Measurements from ENCODE around the gene STAG3. TPM values are rescaled to one million over a fixed set of nuclear protein-coding genes. Genes with fewer than 3 reads are reported as not detected.
"Not testable (repeated sequence)": the region's sequence is repeated elsewhere in the genome, so short reads cannot be mapped to it uniquely, and the experiment has no call there.

STAG3 gene
- total RNA-seq, 1 experiment from 2014 or later = 3.8 TPM

DNA sequence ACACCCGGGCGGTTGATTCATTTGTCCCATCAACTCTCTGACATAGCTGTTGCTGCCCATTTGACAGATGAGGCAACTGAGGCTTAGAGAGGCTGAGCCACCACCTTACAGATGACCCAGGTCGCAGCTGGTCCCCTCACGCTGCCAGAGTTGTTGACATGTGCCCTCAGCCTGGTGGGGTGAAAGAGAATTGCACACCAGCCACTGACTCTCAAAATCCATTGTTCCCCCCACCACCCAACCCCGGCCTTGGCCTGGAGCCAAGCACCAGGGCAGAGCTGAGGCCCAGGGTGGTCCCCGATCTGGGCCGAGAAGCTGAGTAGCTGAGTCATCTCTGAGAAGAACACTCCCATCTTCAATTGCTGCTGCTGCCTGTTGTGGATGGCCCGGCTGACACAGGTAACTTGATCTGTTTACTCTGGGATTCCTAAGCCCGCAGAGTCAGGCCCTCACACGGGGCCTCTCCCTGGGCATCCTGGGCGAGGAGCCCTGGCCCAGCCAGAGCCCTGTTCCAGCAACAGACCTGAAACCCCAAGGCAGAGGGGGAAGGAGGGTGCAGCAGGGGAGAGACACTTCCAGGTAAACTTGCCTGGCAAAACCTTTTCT is 69.5 kb downstream of the STAG3 start:
- peak; percentile 66 for DNase-seq (ENCODE audit: low read depth)

- DNase-seq (ENCODE audit: low read depth) = no peak
Measured at GRCh38 chr7:100248483-100248882, 70.8 kb downstream of the STAG3 start.

- DNase-seq (ENCODE audit: low read depth) = no peak
Measured at GRCh38 chr7:100257017-100257416, 79.3 kb downstream of the STAG3 start.

- DNase-seq (ENCODE audit: low read depth) = not testable (repeated sequence)
Measured at GRCh38 chr7:100259984-100260383, 82.3 kb downstream of the STAG3 start.

GRCh38 chr7:100262896-100263295 is 85.2 kb downstream of the STAG3 start:
- DNase-seq (ENCODE audit: low read depth) = not testable (repeated sequence)

Other genes with a start within 250 kb of the STAG3 start
- gene GJC3, start 248.3 kb upstream of the STAG3 start, total RNA-seq (2014; rRNA removed; shearing (Covaris generic)) = 0.12 TPM in 1 of 2 replicates, not detected in the other
- gene AZGP1, start 201.9 kb upstream of the STAG3 start, total RNA-seq (2014; rRNA removed; shearing (Covaris generic)) = 2.1 and 2.2 TPM in 2 replicates
- gene ZKSCAN1, start 162.3 kb upstream of the STAG3 start, total RNA-seq (2014; rRNA removed; shearing (Covaris generic)) = 10.2 and 10.7 TPM in 2 replicates
- 13.5 and 15.4 TPM in 2 replicates for gene ZSCAN21, start 128.1 kb upstream of the STAG3 start, total RNA-seq (2014; rRNA removed; shearing (Covaris generic))
- gene ZNF3, start 96.2 kb upstream of the STAG3 start, total RNA-seq (2014; rRNA removed; shearing (Covaris generic)) = 22.6 and 25.1 TPM in 2 replicates
- 63.6 and 83.4 TPM in 2 replicates for gene COPS6, start 88.9 kb upstream of the STAG3 start, total RNA-seq (2014; rRNA removed; shearing (Covaris generic))
- 216 and 221 TPM in 2 replicates for gene MCM7, start 76.5 kb upstream of the STAG3 start, total RNA-seq (2014; rRNA removed; shearing (Covaris generic))
- 22.6 and 36.8 TPM in 2 replicates for gene AP4M1, start 76.3 kb upstream of the STAG3 start, total RNA-seq (2014; rRNA removed; shearing (Covaris generic))
- 66.7 and 80.4 TPM in 2 replicates for gene TAF6, start 58.6 kb upstream of the STAG3 start, total RNA-seq (2014; rRNA removed; shearing (Covaris generic))
- gene CNPY4, start 58.3 kb upstream of the STAG3 start, total RNA-seq (2014; rRNA removed; shearing (Covaris generic)) = 32.6 and 34.7 TPM in 2 replicates
- 1.6 and 4.8 TPM in 2 replicates for gene MBLAC1, start 51.0 kb upstream of the STAG3 start, total RNA-seq (2014; rRNA removed; shearing (Covaris generic))
- gene LAMTOR4, start 29.0 kb upstream of the STAG3 start, total RNA-seq (2014; rRNA removed; shearing (Covaris generic)) = 221 and 278 TPM in 2 replicates
- gene TRAPPC14, start 19.2 kb upstream of the STAG3 start, total RNA-seq (2014; rRNA removed; shearing (Covaris generic)) = 5.8 and 8.1 TPM in 2 replicates
- 10.0 and 10.2 TPM in 2 replicates for gene GAL3ST4, start 9.3 kb upstream of the STAG3 start, total RNA-seq (2014; rRNA removed; shearing (Covaris generic))
- 2.5 and 5.7 TPM in 2 replicates for gene GPC2, start 537 bp upstream of the STAG3 start, total RNA-seq (2014; rRNA removed; shearing (Covaris generic))
- gene PVRIG, start 42.0 kb downstream of the STAG3 start, total RNA-seq (2014; rRNA removed; shearing (Covaris generic)) = not detected in 2 replicates
- not detected in 2 replicates for gene SPDYE3, start 129.8 kb downstream of the STAG3 start, total RNA-seq (2014; rRNA removed; shearing (Covaris generic))
- 7.7 and 10.1 TPM in 2 replicates for gene PILRB, start 180.2 kb downstream of the STAG3 start, total RNA-seq (2014; rRNA removed; shearing (Covaris generic))
- not detected in 2 replicates for gene PILRA, start 195.6 kb downstream of the STAG3 start, total RNA-seq (2014; rRNA removed; shearing (Covaris generic))